Stimulated activated CD4-positive, alpha-beta T cell treated with anti-CD3 and anti-CD28 coated beads, TNF-alpha, amount 100 ng/mL, for 4 hours (primary cell): ENCODE data around the gene DCHS2.

Source experiments
- DNase-seq, 3 experiments: peaks; one replicate each; pipeline ENCODE4 v3.0.0-alpha.2; 2020; ENCODE audit warnings: low read depth in 3 of 3

DCHS2 gene

GRCh38 chr4:154317201-154317999 is 174.2 kb downstream of the DCHS2 start:
- DNase-seq = no peak

- no peak for DNase-seq
These were observed 175.9 kb downstream of the DCHS2 start for GRCh38 chr4:154315741-154316140.

- DNase-seq = no peak
These were observed 177.4 kb downstream of the DCHS2 start for GRCh38 chr4:154314248-154314647.

GRCh38 chr4:154313004-154313585 is 178.5 kb downstream of the DCHS2 start:
- DNase-seq = no peak

- DNase-seq = no peak
These were observed 179.4 kb downstream of the DCHS2 start for GRCh38 chr4:154312246-154312645.

GRCh38 chr4:154310578-154310977 is 181.0 kb downstream of the DCHS2 start:
- DNase-seq = no peak

- no peak for DNase-seq
These were observed 183.4 kb downstream of the DCHS2 start for GRCh38 chr4:154308207-154308606.

- no peak for DNase-seq
These were observed 184.1 kb downstream of the DCHS2 start for GRCh38 chr4:154307451-154307850.

GRCh38 chr4:154305616-154306015 is 186.0 kb downstream of the DCHS2 start:
- no peak for DNase-seq

- DNase-seq = no peak
These were observed 186.9 kb downstream of the DCHS2 start for GRCh38 chr4:154304679-154305078.

- DNase-seq = no peak
These were observed 196.8 kb downstream of the DCHS2 start for GRCh38 chr4:154294652-154295350.

GRCh38 chr4:154293427-154293826 is 198.2 kb downstream of the DCHS2 start:
- no peak for DNase-seq

- no peak for DNase-seq
These were observed 199.0 kb downstream of the DCHS2 start for GRCh38 chr4:154292589-154292988.

- DNase-seq = no peak
These were observed 214.4 kb downstream of the DCHS2 start for GRCh38 chr4:154277172-154277571.

- DNase-seq = no peak
These were observed 215.1 kb downstream of the DCHS2 start for GRCh38 chr4:154276496-154276895.

GRCh38 chr4:154254999-154255398 is 236.6 kb downstream of the DCHS2 start:
- DNase-seq = no peak

GRCh38 chr4:154234576-154234975 is 257.0 kb downstream of the DCHS2 start:
- no peak for DNase-seq

- DNase-seq = no peak
These were observed 259.7 kb downstream of the DCHS2 start for GRCh38 chr4:154231806-154232478.

- no peak for DNase-seq
These were observed 260.9 kb downstream of the DCHS2 start for GRCh38 chr4:154230723-154231122.

GRCh38 chr4:154230091-154230490 is 261.5 kb downstream of the DCHS2 start:
- no peak for DNase-seq

- no peak for DNase-seq
These were observed 268.7 kb downstream of the DCHS2 start for GRCh38 chr4:154222875-154223274.

- DNase-seq = no peak
These were observed 273.5 kb downstream of the DCHS2 start for GRCh38 chr4:154218051-154218450.
